IPS-11a (cell line): ENCODE data around the gene GATAD2A.
"Not testable (repeated sequence)": the region's sequence is repeated elsewhere in the genome, so short reads cannot be mapped to it uniquely, and the experiment has no call there.

Experiments used
- H3K4me3 ChIP-seq: one replicate; pipeline ENCODE4 v1.5.1; 2013; ENCODE audit warnings: low read depth, low read length, control low read depth

GATAD2A gene

GRCh38 chr19:19387108-19387507 lies 18.4 kb upstream of the GATAD2A start:
- no peak overlapping the region for H3K4me3 ChIP-seq

- no peak overlapping the region for H3K4me3 ChIP-seq
Observed at GRCh38 chr19:19388568-19389555, 16.6 kb upstream of the GATAD2A start.

GRCh38 chr19:19389683-19390082 lies 15.8 kb upstream of the GATAD2A start:
- not testable (repeated sequence) for H3K4me3 ChIP-seq

- H3K4me3 ChIP-seq = not testable (repeated sequence)
Observed at GRCh38 chr19:19394333-19394732, 11.1 kb upstream of the GATAD2A start.

GRCh38 chr19:19399733-19400433 lies 5.6 kb upstream of the GATAD2A start:
- H3K4me3 ChIP-seq = no peak overlapping the region

- H3K4me3 ChIP-seq = no peak overlapping the region
Observed at GRCh38 chr19:19402656-19403372, 2.7 kb upstream of the GATAD2A start.

- H3K4me3 ChIP-seq = no peak overlapping the region
Observed at GRCh38 chr19:19403373-19403901, 2.0 kb upstream of the GATAD2A start.

- peak overlapping the region; percentile 74 for H3K4me3 ChIP-seq
Observed at GRCh38 chr19:19405971-19406877, 749 bp downstream of the GATAD2A start.

GRCh38 chr19:19406878-19407632 lies 1.6 kb downstream of the GATAD2A start:
- peak overlapping the region; percentile 74 for H3K4me3 ChIP-seq

- no peak overlapping the region for H3K4me3 ChIP-seq
Observed at GRCh38 chr19:19407633-19407930, 2.1 kb downstream of the GATAD2A start.

GRCh38 chr19:19409205-19409604 lies 3.7 kb downstream of the GATAD2A start:
- H3K4me3 ChIP-seq = no peak overlapping the region

GRCh38 chr19:19409631-19410030 lies 4.2 kb downstream of the GATAD2A start:
- no peak overlapping the region for H3K4me3 ChIP-seq

GRCh38 chr19:19410553-19411550 lies 5.4 kb downstream of the GATAD2A start:
- H3K4me3 ChIP-seq = no peak overlapping the region

- H3K4me3 ChIP-seq = no peak overlapping the region
Observed at GRCh38 chr19:19416280-19416679, 10.8 kb downstream of the GATAD2A start.

GRCh38 chr19:19417046-19417445 lies 11.6 kb downstream of the GATAD2A start:
- no peak overlapping the region for H3K4me3 ChIP-seq

- no peak overlapping the region for H3K4me3 ChIP-seq
Observed at GRCh38 chr19:19417628-19418245, 12.3 kb downstream of the GATAD2A start.

- H3K4me3 ChIP-seq = no peak overlapping the region
Observed at GRCh38 chr19:19418555-19419260, 13.2 kb downstream of the GATAD2A start.
